HG03175 (cell line): ENCODE results near the gene CRTAC1.

ENCODE experiments used
- ATAC-seq: cut with Tn5 transposase; IDR thresholded peaks from one replicate; pipeline ENCODE4 v1.9.1; 2021; ENCODE audit warnings: mild to moderate bottlenecking, moderate library complexity; ENCODE audit not compliant: unreplicated experiment

Gene CRTAC1

DNA sequence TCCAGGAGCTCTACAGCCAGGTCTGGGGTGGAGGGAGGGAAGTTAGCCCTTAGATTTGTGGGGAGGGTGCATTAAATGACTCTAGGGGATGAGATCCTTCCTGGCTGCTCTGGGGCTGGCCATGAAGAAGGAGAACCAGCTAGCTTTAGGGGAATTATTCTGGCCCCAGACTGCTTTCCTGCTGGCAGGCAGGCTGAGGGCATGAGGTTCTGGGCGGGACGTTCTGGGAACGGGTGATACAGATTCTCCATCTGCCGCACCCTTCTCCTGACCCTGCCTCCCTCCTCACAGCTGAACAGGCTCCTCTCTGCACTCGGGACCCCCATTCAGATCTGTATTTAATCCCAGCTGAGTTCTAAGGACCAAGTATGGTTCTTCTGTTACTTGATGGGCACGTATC lies 156.9 kb downstream of the CRTAC1 start:
- no peak for ATAC-seq

GRCh38 chr10:97870990-97871389 lies 159.4 kb downstream of the CRTAC1 start:
- no peak for ATAC-seq

- peak; percentile 96 for ATAC-seq
Observed at GRCh38 chr10:97869091-97870042, 161.1 kb downstream of the CRTAC1 start.

GRCh38 chr10:97868134-97868685 lies 162.2 kb downstream of the CRTAC1 start:
- ATAC-seq, result no peak

DNA sequence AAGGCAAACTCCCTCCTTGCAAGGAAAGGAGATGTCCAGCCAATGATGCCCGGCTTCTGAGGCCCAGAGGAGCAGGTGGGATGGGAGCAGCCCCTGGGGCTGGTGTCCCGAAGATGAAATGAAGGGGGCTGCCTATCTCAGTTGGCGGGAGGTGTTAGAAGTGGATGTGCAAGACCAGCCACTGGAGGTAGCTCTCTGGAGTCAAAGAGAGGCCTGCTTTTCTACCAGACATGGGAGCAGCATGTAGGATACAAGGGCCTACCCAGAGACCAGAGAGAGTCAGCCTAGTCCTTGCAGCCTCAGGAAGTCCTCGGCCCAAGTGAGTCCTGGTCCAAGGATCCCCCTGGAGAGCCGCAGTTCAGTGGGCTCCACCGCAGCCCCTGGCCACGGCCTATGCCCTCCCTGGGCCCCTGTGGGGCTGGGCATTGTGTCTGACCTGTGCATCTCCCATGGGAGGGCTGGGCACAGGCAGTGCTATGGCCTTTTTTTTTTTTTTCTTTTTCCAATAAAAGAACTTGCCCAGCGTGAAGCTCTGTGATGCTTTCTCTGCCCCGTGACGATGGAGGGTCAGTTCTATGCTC lies 163.1 kb downstream of the CRTAC1 start:
- ATAC-seq, result no peak

GRCh38 chr10:97866524-97867219 lies 163.7 kb downstream of the CRTAC1 start:
- no peak for ATAC-seq

GRCh38 chr10:97865488-97865887 lies 164.9 kb downstream of the CRTAC1 start:
- no peak for ATAC-seq

- ATAC-seq, result no peak
Observed at GRCh38 chr10:97863808-97864207, 166.6 kb downstream of the CRTAC1 start.

- no peak for ATAC-seq
Observed at GRCh38 chr10:97861924-97862323, 168.5 kb downstream of the CRTAC1 start.

GRCh38 chr10:97861097-97861750 lies 169.2 kb downstream of the CRTAC1 start:
- ATAC-seq, result no peak

GRCh38 chr10:97858001-97858439 lies 172.4 kb downstream of the CRTAC1 start:
- ATAC-seq, result no peak

GRCh38 chr10:97854743-97855142 lies 175.7 kb downstream of the CRTAC1 start:
- no peak for ATAC-seq

DNA sequence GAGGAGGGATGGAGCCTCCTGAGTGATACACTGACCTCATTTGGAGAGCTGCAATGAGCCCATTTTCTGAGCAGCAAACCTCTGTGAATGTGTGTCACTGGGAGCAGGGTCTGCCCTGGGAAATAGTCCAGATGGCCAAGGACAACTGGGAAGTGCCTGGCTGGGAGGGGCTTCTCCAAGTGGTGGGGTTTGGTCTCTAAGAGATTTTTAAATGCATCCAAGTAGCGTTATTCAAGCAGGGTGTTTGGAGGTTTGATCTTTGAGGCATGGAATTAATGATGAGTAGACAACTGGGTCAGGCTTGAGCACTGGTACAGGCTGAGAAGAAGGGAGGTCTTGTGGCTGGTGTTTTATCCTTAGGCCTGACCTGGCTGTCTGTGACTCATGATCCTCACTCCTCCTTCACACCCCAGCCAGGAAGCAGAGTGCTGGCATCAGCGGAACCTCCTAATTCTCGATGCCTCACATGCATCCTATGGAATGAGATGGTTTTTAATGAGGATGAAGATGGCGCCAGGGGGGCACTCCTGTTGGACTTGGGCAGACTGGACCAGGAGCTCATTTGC lies 177.5 kb downstream of the CRTAC1 start:
- no peak for ATAC-seq

- ATAC-seq, result no peak
Observed at GRCh38 chr10:97852277-97852676, 178.1 kb downstream of the CRTAC1 start.

DNA sequence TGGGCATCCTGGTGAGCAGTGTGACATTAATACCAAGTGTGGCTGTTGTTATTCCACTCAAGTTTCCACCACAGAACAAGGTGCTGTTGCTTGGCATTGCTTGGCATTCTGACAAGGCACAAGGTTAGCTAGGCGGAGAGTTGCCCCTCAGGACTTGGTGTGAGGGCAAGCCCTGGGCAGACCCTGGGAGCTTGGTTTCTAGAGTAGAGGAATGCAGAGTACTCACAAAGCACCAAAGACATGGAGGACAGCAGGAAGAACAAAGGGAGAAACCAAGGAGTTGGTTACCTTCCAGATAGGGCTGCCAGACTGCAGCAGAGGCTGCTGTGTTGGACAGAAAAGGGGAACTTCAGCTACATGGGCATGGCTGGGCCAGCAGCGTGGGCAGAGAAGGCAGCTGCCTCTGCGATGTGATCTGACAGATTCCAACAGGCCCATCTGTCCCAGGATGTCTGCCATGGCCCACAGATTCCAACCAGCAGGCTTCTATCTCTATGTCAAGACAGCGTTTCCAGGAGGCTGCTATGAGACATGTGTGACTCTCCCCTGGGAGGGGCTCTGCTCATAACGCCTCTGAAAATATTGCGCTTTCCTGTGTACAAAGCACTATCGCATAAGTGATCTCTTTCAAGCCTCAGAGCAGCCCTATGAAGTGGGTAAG lies 178.9 kb downstream of the CRTAC1 start:
- no peak for ATAC-seq

- ATAC-seq, result no peak
Observed at GRCh38 chr10:97850446-97850845, 180.0 kb downstream of the CRTAC1 start.

DNA sequence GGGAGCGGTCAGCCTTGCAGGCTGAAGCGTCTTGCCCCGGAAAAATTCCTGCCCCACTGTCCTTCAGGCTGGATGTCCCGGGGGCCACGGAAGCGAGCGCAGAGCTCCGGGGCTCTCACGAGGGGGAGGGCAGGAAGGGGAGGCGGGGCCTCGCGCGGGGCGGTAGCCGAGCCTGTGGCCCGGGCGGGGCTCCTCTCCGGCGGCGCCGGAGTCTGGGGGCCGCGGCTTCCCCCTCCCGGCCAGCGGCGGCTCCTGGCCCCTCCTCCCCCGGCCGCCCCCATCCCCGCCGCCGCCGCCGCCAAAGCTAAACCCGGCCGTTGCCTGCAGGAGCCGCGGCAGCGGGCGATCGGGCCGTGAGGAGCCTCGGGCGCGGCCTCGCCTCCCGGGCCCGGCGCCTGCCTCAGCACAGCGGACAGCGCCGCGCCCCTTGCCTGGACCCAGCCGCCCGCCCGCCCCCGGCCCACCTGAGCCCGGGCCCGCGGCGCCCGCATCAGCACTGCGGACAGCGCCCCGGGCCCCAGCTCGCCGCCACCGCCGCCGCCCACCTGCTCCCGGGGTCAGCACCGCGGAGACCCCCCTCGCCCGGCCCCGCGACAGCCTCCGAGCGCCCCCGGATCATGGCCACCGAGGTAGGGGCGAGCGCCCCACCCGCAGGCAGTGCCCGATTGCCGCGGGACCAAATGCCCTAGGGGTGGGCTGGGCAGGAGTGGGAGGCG lies 180.6 kb downstream of the CRTAC1 start, which contains the start of gene GOLGA7B:
GOLGA7B (plus strand) TSS at position 157 of the 716 bp plus-strand sequence; CDS start at position 618, 461 bp downstream.
- ATAC-seq, result peak; percentile 68

DNA sequence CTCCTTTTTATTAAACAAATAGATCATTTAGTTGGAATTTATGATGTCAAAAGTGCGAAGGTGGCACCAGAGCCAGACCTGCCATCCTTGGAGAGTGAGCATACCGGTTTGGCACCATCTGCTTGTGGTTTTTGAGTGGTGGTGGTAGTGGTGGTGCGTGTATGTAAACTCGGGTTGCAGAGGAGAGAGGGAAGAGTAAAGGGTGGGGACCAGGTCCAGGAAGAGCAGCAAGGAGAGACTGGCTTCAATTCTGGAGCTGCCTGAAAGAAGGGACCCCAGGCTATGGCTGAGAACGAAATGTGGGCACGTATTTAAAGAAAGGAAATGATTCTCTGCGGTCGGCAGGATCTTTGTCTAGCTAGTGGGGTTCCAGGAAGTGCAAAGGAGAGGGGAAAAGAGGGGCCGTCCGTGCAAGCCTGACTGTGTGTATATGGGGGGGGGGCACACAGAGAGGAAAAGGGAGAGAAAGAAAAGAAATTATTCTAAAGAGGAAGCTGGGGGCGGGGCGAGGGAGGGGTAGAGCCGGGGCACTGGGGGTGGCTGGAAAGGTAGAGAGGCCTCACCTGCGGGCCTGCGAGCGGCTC lies 181.2 kb downstream of the CRTAC1 start:
- peak; percentile 34 for ATAC-seq

GRCh38 chr10:97844678-97845077 lies 185.7 kb downstream of the CRTAC1 start:
- no peak for ATAC-seq
